ENCODE data around the gene SLC39A11. TPM values are rescaled to one million over a fixed set of nuclear protein-coding genes. Genes with fewer than 3 reads are reported as not detected.

The SLC39A11 gene
- total RNA-seq, 1 experiment from 2014 or later, result 18.9 TPM

GRCh38 chr17:73128496-73128895 is 36.0 kb upstream of the SLC39A11 start:
- CTCF ChIA-PET, result no interaction called here
- TF ChIP-seq NFYB (CRISPR knock-in tag; conservative IDR thresholded peaks at IDR 0.05; ENCODE audit: low read depth) (no peak), ZBTB43 (CRISPR knock-in tag; IDR thresholded peaks at IDR 0.05) (no peak), MXD4 (CRISPR knock-in tag; IDR thresholded peaks at IDR 0.05; ENCODE audit: borderline replicate concordance) (no peak), CREB1 (CRISPR knock-in tag; IDR thresholded peaks at IDR 0.05) (no peak), ERG (CRISPR knock-in tag; IDR thresholded peaks at IDR 0.05) (no peak), CTCF (IDR thresholded peaks at IDR 0.05) (no peak), FOXJ3 (CRISPR knock-in tag; IDR thresholded peaks at IDR 0.05; ENCODE audit: borderline replicate concordance) (no peak)
- POLR2A ChIA-PET, result no interaction called here
- DNase-seq (ENCODE audit: low spot score) (no peak), ATAC-seq (no peak)
- Mint-ChIP-seq H3K27me3 (ENCODE audit: low read depth) (no peaks in the 10 kb centered on the region; the same call in 1 of the 2 replicates), H3K4me3 (no peak overlapping the region), H3K36me3 (no peaks in the 10 kb centered on the region), H3K4me1 (peaks cover 25% of the 10 kb centered on the region), H3K9me3 (no peaks in the 10 kb centered on the region), H3K27ac (no peak overlapping the region)

- ATAC-seq (no peak), DNase-seq (ENCODE audit: low spot score) (no peak)
- peaks cover 16% of the 10 kb centered on the region for H3K4me1 Mint-ChIP-seq
- H3K36me3 Mint-ChIP-seq, result no peaks in the 10 kb centered on the region
- no peaks in the 10 kb centered on the region; the same call in 1 of the 2 replicates for H3K27me3 Mint-ChIP-seq (ENCODE audit: low read depth)
- ChIA-PET CTCF (interaction anchor here (1.2 kb wide), 1 partner anchor 141 kb away, joined by 4 read pairs; no protein-coding TSS in a partner anchor), POLR2A (no interaction called here)
- no peak overlapping the region for H3K27ac Mint-ChIP-seq
- H3K4me3 Mint-ChIP-seq, result no peak overlapping the region
- no peaks in the 10 kb centered on the region for H3K9me3 Mint-ChIP-seq
- TF ChIP-seq ZBTB43 (CRISPR knock-in tag; IDR thresholded peaks at IDR 0.05) (no peak), JUN (CRISPR knock-in tag; IDR thresholded peaks at IDR 0.05) (no peak), AFF4 (CRISPR knock-in tag; IDR thresholded peaks at IDR 0.05; ENCODE audit: borderline replicate concordance) (no peak), ZNF423 (CRISPR knock-in tag; IDR thresholded peaks at IDR 0.05) (no peak), RORB (CRISPR knock-in tag; IDR thresholded peaks at IDR 0.05) (no peak), ZNF219 (CRISPR knock-in tag; IDR thresholded peaks at IDR 0.05; ENCODE audit: borderline replicate concordance) (no peak), ZNF263 (CRISPR knock-in tag; IDR thresholded peaks at IDR 0.05; ENCODE audit: low read depth) (no peak), EMX1 (CRISPR knock-in tag; IDR thresholded peaks at IDR 0.05) (no peak), CDX4 (CRISPR knock-in tag; IDR thresholded peaks at IDR 0.05; ENCODE audit: borderline replicate concordance) (no peak), GABPB1 (CRISPR knock-in tag; IDR thresholded peaks at IDR 0.05) (no peak), ZNF416 (CRISPR knock-in tag; IDR thresholded peaks at IDR 0.05) (no peak), ATF2 (CRISPR knock-in tag; IDR thresholded peaks at IDR 0.05; ENCODE audit: borderline replicate concordance, low read depth) (no peak), NFE2L1 (CRISPR knock-in tag; IDR thresholded peaks at IDR 0.05) (no peak), ZBTB21 (CRISPR knock-in tag; IDR thresholded peaks at IDR 0.05; ENCODE audit: borderline replicate concordance) (no peak), ZNF232 (CRISPR knock-in tag; IDR thresholded peaks at IDR 0.05) (no peak), GTF2I (CRISPR knock-in tag; conservative IDR thresholded peaks at IDR 0.05) (no peak)
These were observed 34.4 kb upstream of the SLC39A11 start for GRCh38 chr17:73126716-73127473.
